Kidney glomerular epithelial cell (primary cell): ENCODE results near the gene ZNF598.
"Not testable (repeated sequence)": the region's sequence is repeated elsewhere in the genome, so short reads cannot be mapped to it uniquely, and the experiment has no call there.

Experiments
- DNase-seq: peaks from one replicate; lab custom pipeline; 2025; lab: John Stamatoyannopoulos, UW

Gene ZNF598

GRCh38 chr16:1958143-1958491, 51.5 kb downstream of the ZNF598 start:
- DNase-seq, result not testable (repeated sequence)

GRCh38 chr16:1957434-1958142, 52.0 kb downstream of the ZNF598 start:
- not testable (repeated sequence) for DNase-seq

GRCh38 chr16:1953734-1954133, 55.9 kb downstream of the ZNF598 start:
- DNase-seq, result no peak

- DNase-seq, result no peak
Observed at GRCh38 chr16:1950559-1950958, 59.1 kb downstream of the ZNF598 start.

- DNase-seq, result no peak
Observed at GRCh38 chr16:1950047-1950446, 59.6 kb downstream of the ZNF598 start.

- DNase-seq, result no peak
Observed at GRCh38 chr16:1949507-1949906, 60.1 kb downstream of the ZNF598 start.
